ENCODE measurements around the gene CTNNA2.

Gene CTNNA2

DNA sequence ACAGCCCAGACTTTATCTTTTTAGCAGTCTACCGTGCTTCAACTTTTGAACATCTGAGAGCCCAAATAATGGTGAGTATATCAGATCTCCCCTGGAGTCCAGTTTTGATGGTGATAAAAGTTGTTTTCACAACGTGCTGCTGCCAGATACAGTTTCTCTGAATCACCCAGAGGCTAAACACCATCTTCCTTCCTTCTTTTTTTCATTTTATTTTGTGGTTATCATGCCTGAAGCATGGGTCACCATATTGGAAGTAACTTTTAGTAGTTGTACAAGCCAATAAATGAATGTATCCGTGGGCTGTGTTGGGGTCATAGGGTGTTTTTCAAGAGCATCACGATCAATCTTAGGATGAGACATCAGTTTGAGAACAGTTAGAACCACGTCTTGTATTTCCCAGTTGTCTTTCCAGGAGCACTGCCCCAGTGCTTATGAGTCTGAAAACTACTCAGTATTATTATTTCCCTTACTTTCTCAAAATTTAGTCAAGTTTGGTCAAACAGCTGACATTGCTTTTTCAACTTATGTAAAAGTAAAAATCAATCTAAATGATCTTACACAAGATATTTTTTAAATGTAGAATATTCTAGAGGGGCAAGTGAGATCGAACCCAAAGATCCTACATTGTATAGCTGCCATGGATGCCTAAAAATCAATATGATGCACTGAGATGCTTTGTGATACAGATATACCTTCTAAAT is 311.4 kb downstream of the CTNNA2 start:
- TF ChIP-seq, protein P1, sequence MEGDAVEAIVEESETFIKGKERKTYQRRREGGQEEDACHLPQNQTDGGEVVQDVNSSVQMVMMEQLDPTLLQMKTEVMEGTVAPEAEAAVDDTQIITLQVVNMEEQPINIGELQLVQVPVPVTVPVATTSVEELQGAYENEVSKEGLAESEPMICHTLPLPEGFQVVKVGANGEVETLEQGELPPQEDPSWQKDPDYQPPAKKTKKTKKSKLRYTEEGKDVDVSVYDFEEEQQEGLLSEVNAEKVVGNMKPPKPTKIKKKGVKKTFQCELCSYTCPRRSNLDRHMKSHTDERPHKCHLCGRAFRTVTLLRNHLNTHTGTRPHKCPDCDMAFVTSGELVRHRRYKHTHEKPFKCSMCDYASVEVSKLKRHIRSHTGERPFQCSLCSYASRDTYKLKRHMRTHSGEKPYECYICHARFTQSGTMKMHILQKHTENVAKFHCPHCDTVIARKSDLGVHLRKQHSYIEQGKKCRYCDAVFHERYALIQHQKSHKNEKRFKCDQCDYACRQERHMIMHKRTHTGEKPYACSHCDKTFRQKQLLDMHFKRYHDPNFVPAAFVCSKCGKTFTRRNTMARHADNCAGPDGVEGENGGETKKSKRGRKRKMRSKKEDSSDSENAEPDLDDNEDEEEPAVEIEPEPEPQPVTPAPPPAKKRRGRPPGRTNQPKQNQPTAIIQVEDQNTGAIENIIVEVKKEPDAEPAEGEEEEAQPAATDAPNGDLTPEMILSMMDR (IDR thresholded peaks at IDR 0.05; ENCODE audit: control insufficient read depth, insufficient read depth, low read depth, low read length, missing control alignments), result no peak

DNA sequence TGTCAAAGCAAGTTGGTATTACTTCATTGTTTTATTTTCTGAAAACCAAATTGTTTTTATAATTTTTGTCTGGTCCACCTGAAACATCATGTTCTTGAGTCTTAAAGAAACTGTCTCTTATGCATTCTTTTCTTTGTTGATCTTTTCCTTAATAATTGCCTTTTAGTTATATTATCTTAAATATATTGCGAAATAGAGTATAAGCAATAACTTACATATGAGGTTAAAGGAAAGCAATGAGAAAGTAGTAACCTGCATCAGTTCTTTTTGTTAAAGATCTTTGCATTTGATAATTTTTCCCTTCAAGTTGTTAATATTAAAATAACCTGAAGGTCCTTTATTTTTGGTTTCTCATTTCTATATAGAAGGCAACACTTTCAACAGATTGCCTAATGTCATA is 315.0 kb downstream of the CTNNA2 start:
- TF ChIP-seq, protein P1 (IDR thresholded peaks at IDR 0.05; ENCODE audit: control insufficient read depth, insufficient read depth, low read depth, low read length, missing control alignments), result no peak
- no peak for DNase-seq (ENCODE audit: low read depth)
- H3K4me3 ChIP-seq (ENCODE audit: control insufficient read depth, low read depth, low read length), result no peak overlapping the region

More for the DNA sequence above, 311.4 kb downstream of the CTNNA2 start:
- no peak for DNase-seq (ENCODE audit: low read depth)
- H3K4me3 ChIP-seq (ENCODE audit: control insufficient read depth, low read depth, low read length), result no peak overlapping the region

DNA sequence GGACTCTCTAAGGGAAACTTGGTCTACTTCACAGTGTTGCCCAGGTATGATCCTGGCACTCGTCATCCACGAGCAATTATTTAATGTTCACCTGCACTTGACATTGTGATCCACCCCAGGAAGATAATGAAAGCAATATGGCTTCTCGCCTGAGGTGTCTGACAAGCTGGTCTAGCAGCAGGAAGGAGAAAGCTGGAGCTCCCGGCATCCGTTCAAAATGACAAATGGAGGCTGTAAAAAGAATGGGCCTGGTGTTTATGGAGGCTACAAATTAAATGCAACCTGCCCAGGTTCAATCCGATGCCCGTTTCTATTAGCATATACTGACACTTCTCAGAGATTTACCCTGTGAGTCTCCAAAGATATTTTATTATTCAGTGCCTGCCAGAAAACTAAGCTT is 317.6 kb downstream of the CTNNA2 start:
- no peak overlapping the region for H3K4me3 ChIP-seq (ENCODE audit: control insufficient read depth, low read depth, low read length)
- TF ChIP-seq, protein P1 (IDR thresholded peaks at IDR 0.05; ENCODE audit: control insufficient read depth, insufficient read depth, low read depth, low read length, missing control alignments), result no peak

DNA sequence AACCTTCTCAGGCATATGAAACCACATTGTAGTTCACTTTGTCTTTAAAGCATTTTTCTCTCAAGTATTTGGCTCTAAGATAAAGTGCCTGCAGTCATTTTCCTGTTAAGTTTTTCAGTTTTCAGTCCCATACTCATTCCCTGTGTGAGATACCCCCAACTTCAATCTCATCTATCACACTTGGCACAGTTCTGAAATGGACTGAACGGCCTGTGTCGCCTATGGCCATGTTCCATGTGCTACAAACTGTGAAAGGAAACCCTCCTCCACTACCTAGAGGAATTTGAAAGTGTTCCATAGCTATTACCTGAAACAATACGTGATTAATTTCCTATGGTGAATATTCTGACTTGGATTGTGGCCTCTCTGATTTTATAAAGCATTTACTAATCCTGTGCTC is 319.1 kb downstream of the CTNNA2 start:
- TF ChIP-seq, protein P1 (IDR thresholded peaks at IDR 0.05; ENCODE audit: control insufficient read depth, insufficient read depth, low read depth, low read length, missing control alignments), result no peak
- no peak overlapping the region for H3K4me3 ChIP-seq (ENCODE audit: control insufficient read depth, low read depth, low read length)
- no peak for DNase-seq (ENCODE audit: low read depth)

More for the DNA sequence above, 317.6 kb downstream of the CTNNA2 start:
- DNase-seq (ENCODE audit: low read depth), result no peak

DNA sequence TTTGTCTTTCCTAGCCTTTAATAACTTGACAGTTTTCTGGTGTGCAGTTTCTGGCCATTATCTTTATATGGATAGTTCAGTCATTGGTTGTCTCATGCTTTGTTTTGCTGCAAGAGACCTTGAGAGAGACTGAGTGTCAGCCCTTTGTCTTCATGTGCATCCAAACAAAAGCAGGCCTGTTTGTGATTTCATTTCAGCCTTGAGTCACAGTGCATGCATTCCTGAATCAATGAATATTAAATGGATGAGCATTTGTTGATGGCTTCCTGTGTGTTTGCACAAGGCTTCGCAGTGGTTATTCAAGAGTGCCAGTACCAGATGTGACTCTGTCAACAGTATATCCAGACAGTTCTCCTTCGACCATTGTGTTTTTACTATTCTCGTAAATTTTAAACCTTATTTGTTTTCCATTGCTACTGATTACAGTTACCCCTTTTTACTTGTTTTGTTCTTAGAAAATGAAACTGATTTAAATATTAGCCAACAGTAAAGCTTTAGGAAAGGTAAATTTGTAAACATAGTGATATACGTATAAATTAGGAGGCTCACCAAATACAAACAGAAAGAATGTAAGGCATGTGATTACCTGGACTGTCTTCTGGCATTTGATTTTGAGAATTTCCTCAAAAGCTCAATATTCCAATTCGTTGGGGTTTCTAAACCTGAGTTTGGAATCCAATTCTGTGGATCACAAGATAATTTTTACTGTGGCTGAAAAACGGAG is 319.8 kb downstream of the CTNNA2 start:
- DNase-seq (ENCODE audit: low read depth), result no peak
- TF ChIP-seq, protein P1 (IDR thresholded peaks at IDR 0.05; ENCODE audit: control insufficient read depth, insufficient read depth, low read depth, low read length, missing control alignments), result no peak
- H3K4me3 ChIP-seq (ENCODE audit: control insufficient read depth, low read depth, low read length), result no peak overlapping the region

DNA sequence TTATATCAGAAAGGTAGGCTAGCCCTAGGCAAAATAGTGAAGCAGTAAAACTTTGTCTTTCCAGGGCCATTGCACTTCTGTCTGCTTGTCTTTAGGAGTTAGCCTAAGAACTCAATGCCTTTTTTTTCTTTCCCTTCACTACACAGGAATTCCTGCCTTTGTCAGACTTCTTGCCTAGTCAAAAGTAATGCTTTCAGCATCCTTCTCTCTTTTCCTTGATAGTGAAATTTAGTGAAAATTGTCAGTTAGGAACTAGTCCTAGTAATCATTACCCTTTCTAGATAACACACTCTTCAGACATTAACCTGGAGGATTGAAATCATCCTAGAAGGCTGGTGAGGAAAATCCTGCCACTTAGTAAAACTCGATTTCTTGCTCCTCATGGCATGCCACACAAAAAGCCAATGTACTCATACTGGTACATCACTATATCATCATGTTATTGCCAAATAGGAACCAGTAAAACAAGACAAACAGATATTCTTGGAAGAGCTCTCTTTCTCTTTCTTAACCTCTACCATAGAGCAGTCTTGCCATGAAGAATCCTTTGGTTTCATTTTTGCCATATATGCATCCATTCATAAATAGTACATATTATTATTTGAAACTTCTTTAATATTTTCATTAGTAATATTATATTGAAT is 320.5 kb downstream of the CTNNA2 start:
- DNase-seq (ENCODE audit: low read depth), result no peak
- TF ChIP-seq, protein P1 (IDR thresholded peaks at IDR 0.05; ENCODE audit: control insufficient read depth, insufficient read depth, low read depth, low read length, missing control alignments), result no peak
- no peak overlapping the region for H3K4me3 ChIP-seq (ENCODE audit: control insufficient read depth, low read depth, low read length)
